ENCODE measurements around the gene ARID3A.

ARID3A gene

DNA sequence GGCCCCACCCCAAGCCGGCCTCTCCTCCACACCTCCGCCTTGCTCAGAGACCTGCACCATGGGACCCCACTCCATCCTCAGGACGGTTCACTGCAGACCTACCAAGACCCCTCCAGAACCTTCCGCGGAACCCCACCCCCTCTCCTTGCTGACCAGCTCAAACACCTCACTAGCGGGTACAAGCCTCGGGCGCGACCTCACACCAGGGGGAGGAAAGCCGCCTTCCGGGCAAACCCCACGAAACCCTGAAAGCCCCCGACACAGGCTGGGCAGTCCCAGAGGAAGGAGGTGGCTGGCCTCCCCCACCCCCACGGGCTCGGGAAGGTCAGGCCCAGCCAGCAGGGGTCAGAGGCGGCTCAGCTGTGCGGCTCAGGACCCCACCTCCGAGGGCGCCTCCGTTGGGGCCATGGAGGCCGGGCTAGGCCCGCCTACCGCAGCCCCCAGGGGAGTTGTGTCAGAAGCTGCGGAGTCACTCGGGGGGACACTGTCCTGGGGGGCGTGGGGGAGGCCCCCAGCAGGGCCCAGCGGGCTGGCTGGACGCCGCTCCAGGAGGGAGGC, 84.2 kb downstream of the ARID3A start:
- WGBS, 2 donors (ENCODE audit: extremely low coverage in 2 of 2, insufficient read length in 2 of 2, insufficient replicate concordance in 1 of 2): no CpG with 5 or more reads among the region's 29 CpGs
- no peak overlapping the region for H4K91ac ChIP-seq (ENCODE audit: low read depth, low read length, poor library complexity)
- no peak overlapping the region for H3K18ac ChIP-seq (ENCODE audit: low read length)
- no peak overlapping the region for H3K4me3 ChIP-seq (ENCODE audit: low read length in 2 of 2)
- no peak overlapping the region for H2BK120ac ChIP-seq (ENCODE audit: low read depth, low read length)
- H3K27me3 ChIP-seq (ENCODE audit: control insufficient read depth in 3 of 3, insufficient read depth in 3 of 3, low read depth in 1 of 3, low read length in 3 of 3): no peaks in the 10 kb centered on the region
- no peak overlapping the region for H3K9ac ChIP-seq (ENCODE audit: low read depth, low read length, poor library complexity)
- DNase-seq (ENCODE audit: low spot score): no peak
- no peak overlapping the region for H2AFZ ChIP-seq (ENCODE audit: low read length)
- H3K79me1 ChIP-seq (ENCODE audit: low read depth, low read length): peaks cover 23% of the 10 kb centered on the region
- H2BK15ac ChIP-seq (ENCODE audit: low read length): no peak overlapping the region
- H2BK12ac ChIP-seq (ENCODE audit: low read length): no peak overlapping the region
- no peak overlapping the region for H2AK5ac ChIP-seq (ENCODE audit: low read depth, low read length)
- peaks cover 30 to 46% of the 10 kb centered on the region in 2 donors for H3K36me3 ChIP-seq (replicated peaks in 1 of 2; ENCODE audit: control insufficient read depth in 2 of 2, insufficient read depth in 2 of 2, low read length in 2 of 2)
- H3K4me1 ChIP-seq (ENCODE audit: control insufficient read depth in 2 of 2, insufficient read depth in 1 of 2, low read depth in 1 of 2, low read length in 2 of 2): no peaks in the 10 kb centered on the region
- H4K8ac ChIP-seq (ENCODE audit: low read depth, low read length): no peak overlapping the region
- H3K27ac ChIP-seq (replicated peaks; ENCODE audit: low read length): no peak overlapping the region
- no peak overlapping the region for H2BK5ac ChIP-seq (ENCODE audit: low read length)
- no peak overlapping the region for H3K4me2 ChIP-seq (ENCODE audit: insufficient read depth, low read length, poor library complexity, severe bottlenecking)
- peaks cover 0 to 4% of the 10 kb centered on the region in 2 donors for H3K9me3 ChIP-seq (replicated peaks in 1 of 2; ENCODE audit: control insufficient read depth in 2 of 2, insufficient read depth in 1 of 2, low read depth in 1 of 2, low read length in 2 of 2)
- H3K14ac ChIP-seq (ENCODE audit: low read length): no peak overlapping the region
- H3K23ac ChIP-seq (ENCODE audit: low read depth, low read length, poor library complexity): no peak overlapping the region
- no peak overlapping the region for H3K4ac ChIP-seq (ENCODE audit: low read length)

DNA sequence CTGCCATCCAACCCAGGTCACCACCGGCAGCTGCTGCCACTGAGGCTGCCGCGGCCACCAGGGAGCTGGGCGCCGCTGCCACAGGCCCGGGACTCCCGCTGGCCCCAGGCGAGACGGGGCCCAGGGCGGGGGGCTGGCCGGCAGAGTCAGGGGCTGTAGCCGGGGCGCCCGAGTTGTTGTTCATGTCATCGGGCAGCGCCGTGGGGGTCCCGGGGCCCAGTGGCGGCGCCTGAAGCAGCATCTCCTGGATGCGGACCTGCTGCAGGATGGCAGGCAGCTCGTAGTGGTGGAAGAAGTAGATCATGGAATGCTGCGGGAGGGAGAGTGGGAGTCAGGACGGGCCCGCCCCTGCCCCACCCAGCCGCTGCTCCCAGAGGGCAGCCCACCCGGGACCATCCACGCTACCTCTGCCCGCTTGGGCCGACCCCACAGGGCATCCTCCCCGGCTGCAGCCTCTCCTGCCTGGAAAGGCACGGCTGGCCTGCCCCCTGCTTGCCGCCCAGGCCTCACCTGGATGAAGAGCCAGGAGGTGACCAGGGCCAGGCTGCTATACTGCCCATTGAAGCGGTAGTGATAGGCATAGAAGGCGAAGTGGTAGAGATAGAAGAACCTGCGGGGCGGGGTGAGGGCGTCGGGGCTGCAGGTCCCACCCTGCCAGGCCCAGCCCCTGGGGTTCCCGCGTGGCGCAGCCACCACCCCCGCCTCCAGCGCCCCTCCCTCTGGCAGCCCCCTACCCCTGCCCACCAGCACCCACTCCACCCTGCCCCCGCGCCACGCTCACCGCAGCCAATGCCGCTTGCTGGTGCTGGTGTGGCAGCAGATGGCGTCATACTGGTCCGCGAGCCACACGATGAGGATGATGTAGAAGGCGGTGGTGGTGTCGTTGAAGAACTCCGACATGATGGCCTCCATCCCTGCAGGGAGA, 85.0 kb downstream of the ARID3A start:
- DNase-seq (ENCODE audit: low spot score): no peak
- Histone ChIP-seq H3K36me3 (replicated peaks in 1 of 2; ENCODE audit: control insufficient read depth in 2 of 2, insufficient read depth in 2 of 2, low read length in 2 of 2) (peaks cover 30 to 47% of the 10 kb centered on the region in 2 donors), H2BK120ac (ENCODE audit: low read depth, low read length) (no peak overlapping the region), H3K4me3 (ENCODE audit: low read length in 2 of 2) (no peak overlapping the region), H3K9me3 (replicated peaks in 1 of 2; ENCODE audit: control insufficient read depth in 2 of 2, insufficient read depth in 1 of 2, low read depth in 1 of 2, low read length in 2 of 2) (peaks cover 0 to 2% of the 10 kb centered on the region in 2 donors), H2BK15ac (ENCODE audit: low read length) (no peak overlapping the region), H3K79me1 (ENCODE audit: low read depth, low read length) (peaks cover 31% of the 10 kb centered on the region), H3K27ac (replicated peaks; ENCODE audit: low read length) (no peak overlapping the region), H2BK12ac (ENCODE audit: low read length) (no peak overlapping the region), H2AFZ (ENCODE audit: low read length) (no peak overlapping the region), H4K91ac (ENCODE audit: low read depth, low read length, poor library complexity) (no peak overlapping the region), H2BK5ac (ENCODE audit: low read length) (no peak overlapping the region), H3K23ac (ENCODE audit: low read depth, low read length, poor library complexity) (peak overlapping the region; percentile 89), H3K4ac (ENCODE audit: low read length) (no peak overlapping the region), H4K8ac (ENCODE audit: low read depth, low read length) (no peak overlapping the region), H3K27me3 (ENCODE audit: control insufficient read depth in 3 of 3, insufficient read depth in 3 of 3, low read depth in 1 of 3, low read length in 3 of 3) (no peaks in the 10 kb centered on the region), H2AK5ac (ENCODE audit: low read depth, low read length) (no peak overlapping the region), H3K9ac (ENCODE audit: low read depth, low read length, poor library complexity) (no peak overlapping the region), H3K4me2 (ENCODE audit: insufficient read depth, low read length, poor library complexity, severe bottlenecking) (no peak overlapping the region), H3K18ac (ENCODE audit: low read length) (no peak overlapping the region), H3K4me1 (ENCODE audit: control insufficient read depth in 2 of 2, insufficient read depth in 1 of 2, low read depth in 1 of 2, low read length in 2 of 2) (peaks cover 2 to 4% of the 10 kb centered on the region in 2 donors), H3K14ac (ENCODE audit: low read length) (no peak overlapping the region)
- WGBS, 2 donors (ENCODE audit: extremely low coverage in 2 of 2, insufficient read length in 2 of 2, insufficient replicate concordance in 1 of 2): no CpG with 5 or more reads among the region's 56 CpGs

- no peak overlapping the region for H4K8ac ChIP-seq (ENCODE audit: low read depth, low read length)
- peaks cover 11 to 14% of the 10 kb centered on the region in 2 donors for H3K4me1 ChIP-seq (ENCODE audit: control insufficient read depth in 2 of 2, insufficient read depth in 1 of 2, low read depth in 1 of 2, low read length in 2 of 2)
Observed at GRCh38 chr19:1011831-1012333, 86.0 kb downstream of the ARID3A start.

GRCh38 chr19:1012334-1012733, 86.5 kb downstream of the ARID3A start:
- no peak overlapping the region for H4K8ac ChIP-seq (ENCODE audit: low read depth, low read length)
- no peak overlapping the region for H2BK12ac ChIP-seq (ENCODE audit: low read length)
- WGBS, 2 donors (ENCODE audit: extremely low coverage in 2 of 2, insufficient read length in 2 of 2, insufficient replicate concordance in 1 of 2): no CpG with 5 or more reads among the region's 18 CpGs
- H2AK5ac ChIP-seq (ENCODE audit: low read depth, low read length): no peak overlapping the region
- H3K9me3 ChIP-seq (replicated peaks in 1 of 2; ENCODE audit: control insufficient read depth in 2 of 2, insufficient read depth in 1 of 2, low read depth in 1 of 2, low read length in 2 of 2): no peaks in the 10 kb centered on the region
- H2BK120ac ChIP-seq (ENCODE audit: low read depth, low read length): no peak overlapping the region
- no peak overlapping the region for H2BK5ac ChIP-seq (ENCODE audit: low read length)
- no peaks in the 10 kb centered on the region for H3K27me3 ChIP-seq (ENCODE audit: control insufficient read depth in 3 of 3, insufficient read depth in 3 of 3, low read depth in 1 of 3, low read length in 3 of 3)
- no peak overlapping the region for H3K4me2 ChIP-seq (ENCODE audit: insufficient read depth, low read length, poor library complexity, severe bottlenecking)
- H3K4me1 ChIP-seq (ENCODE audit: control insufficient read depth in 2 of 2, insufficient read depth in 1 of 2, low read depth in 1 of 2, low read length in 2 of 2): peaks cover 14 to 18% of the 10 kb centered on the region in 2 donors
- H4K91ac ChIP-seq (ENCODE audit: low read depth, low read length, poor library complexity): no peak overlapping the region
- no peak overlapping the region for H3K4ac ChIP-seq (ENCODE audit: low read length)
- H3K27ac ChIP-seq (replicated peaks; ENCODE audit: low read length): no peak overlapping the region
- no peak overlapping the region for H2BK15ac ChIP-seq (ENCODE audit: low read length)
- peaks cover 30 to 47% of the 10 kb centered on the region in 2 donors for H3K36me3 ChIP-seq (replicated peaks in 1 of 2; ENCODE audit: control insufficient read depth in 2 of 2, insufficient read depth in 2 of 2, low read length in 2 of 2)
- H3K4me3 ChIP-seq (ENCODE audit: low read length in 2 of 2): no peak overlapping the region
- no peak overlapping the region for H3K14ac ChIP-seq (ENCODE audit: low read length)
- H2AFZ ChIP-seq (ENCODE audit: low read length): no peak overlapping the region
- peaks cover 39% of the 10 kb centered on the region for H3K79me1 ChIP-seq (ENCODE audit: low read depth, low read length)
- no peak for DNase-seq (ENCODE audit: low spot score)
- no peak overlapping the region for H3K18ac ChIP-seq (ENCODE audit: low read length)
- no peak overlapping the region for H3K9ac ChIP-seq (ENCODE audit: low read depth, low read length, poor library complexity)
- H3K23ac ChIP-seq (ENCODE audit: low read depth, low read length, poor library complexity): peak overlapping the region; percentile 31

More at GRCh38 chr19:1011831-1012333, 86.0 kb downstream of the ARID3A start:
- Histone ChIP-seq H2AK5ac (ENCODE audit: low read depth, low read length) (no peak overlapping the region), H3K36me3 (replicated peaks in 1 of 2; ENCODE audit: control insufficient read depth in 2 of 2, insufficient read depth in 2 of 2, low read length in 2 of 2) (peaks cover 30 to 47% of the 10 kb centered on the region in 2 donors), H3K9ac (ENCODE audit: low read depth, low read length, poor library complexity) (no peak overlapping the region), H3K27me3 (ENCODE audit: control insufficient read depth in 3 of 3, insufficient read depth in 3 of 3, low read depth in 1 of 3, low read length in 3 of 3) (no peaks in the 10 kb centered on the region), H2BK12ac (ENCODE audit: low read length) (no peak overlapping the region), H4K91ac (ENCODE audit: low read depth, low read length, poor library complexity) (no peak overlapping the region), H3K14ac (ENCODE audit: low read length) (no peak overlapping the region), H3K18ac (ENCODE audit: low read length) (no peak overlapping the region), H3K79me1 (ENCODE audit: low read depth, low read length) (peaks cover 39% of the 10 kb centered on the region), H3K4me2 (ENCODE audit: insufficient read depth, low read length, poor library complexity, severe bottlenecking) (no peak overlapping the region), H3K9me3 (replicated peaks in 1 of 2; ENCODE audit: control insufficient read depth in 2 of 2, insufficient read depth in 1 of 2, low read depth in 1 of 2, low read length in 2 of 2) (no peaks in the 10 kb centered on the region), H3K4ac (ENCODE audit: low read length) (no peak overlapping the region), H2BK120ac (ENCODE audit: low read depth, low read length) (no peak overlapping the region), H2BK15ac (ENCODE audit: low read length) (no peak overlapping the region), H3K23ac (ENCODE audit: low read depth, low read length, poor library complexity) (no peak overlapping the region), H2BK5ac (ENCODE audit: low read length) (no peak overlapping the region), H2AFZ (ENCODE audit: low read length) (no peak overlapping the region), H3K27ac (replicated peaks; ENCODE audit: low read length) (no peak overlapping the region), H3K4me3 (ENCODE audit: low read length in 2 of 2) (no peak overlapping the region)
- WGBS, 2 donors (ENCODE audit: extremely low coverage in 2 of 2, insufficient read length in 2 of 2, insufficient replicate concordance in 1 of 2): no CpG with 5 or more reads among the region's 36 CpGs
- DNase-seq (ENCODE audit: low spot score): no peak

Data from neuronal stem cell (in vitro differentiated cells).